ENCODE measurements around the gene RGP1. TPM values are rescaled to one million over a fixed set of nuclear protein-coding genes. Genes with fewer than 3 reads are reported as not detected.

The RGP1 gene
- total and polyA plus RNA-seq, 9 of the 15 experiments (the other 6 are each of a cell fraction or from before 2014, with no cell fraction given), result 0.42 to 13.8 (median 6.7) TPM

DNA sequence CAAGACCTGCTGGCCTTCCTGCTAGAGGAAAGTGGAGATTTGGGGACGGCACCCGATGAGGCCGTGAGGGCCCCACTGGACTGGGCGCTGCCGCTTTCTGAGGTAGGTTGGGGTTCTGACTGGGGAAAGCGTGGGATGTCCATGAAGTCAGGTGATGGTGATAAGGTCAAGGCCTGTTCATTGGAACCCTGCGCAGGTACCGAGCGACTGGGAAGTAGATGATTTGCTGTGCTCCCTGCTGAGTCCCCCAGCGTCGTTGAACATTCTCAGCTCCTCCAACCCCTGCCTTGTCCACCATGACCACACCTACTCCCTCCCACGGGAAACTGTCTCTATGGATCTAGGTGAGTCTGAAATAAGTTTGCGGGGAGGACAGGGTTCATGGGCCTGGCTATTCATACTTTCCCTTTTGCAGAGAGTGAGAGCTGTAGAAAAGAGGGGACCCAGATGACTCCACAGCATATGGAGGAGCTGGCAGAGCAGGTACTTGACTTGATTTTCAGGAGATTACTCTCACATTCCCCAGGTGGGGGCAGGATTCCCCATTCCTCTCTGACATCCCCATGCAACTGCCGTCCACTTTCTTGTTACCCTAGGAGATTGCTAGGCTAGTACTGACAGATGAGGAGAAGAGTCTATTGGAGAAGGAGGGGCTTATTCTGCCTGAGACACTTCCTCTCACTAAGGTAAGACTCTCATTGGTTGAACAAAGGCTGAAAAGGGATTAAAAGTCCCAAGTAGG, 16.1 kb upstream of the RGP1 start (continued):
- TF ChIP-seq, protein P1, sequence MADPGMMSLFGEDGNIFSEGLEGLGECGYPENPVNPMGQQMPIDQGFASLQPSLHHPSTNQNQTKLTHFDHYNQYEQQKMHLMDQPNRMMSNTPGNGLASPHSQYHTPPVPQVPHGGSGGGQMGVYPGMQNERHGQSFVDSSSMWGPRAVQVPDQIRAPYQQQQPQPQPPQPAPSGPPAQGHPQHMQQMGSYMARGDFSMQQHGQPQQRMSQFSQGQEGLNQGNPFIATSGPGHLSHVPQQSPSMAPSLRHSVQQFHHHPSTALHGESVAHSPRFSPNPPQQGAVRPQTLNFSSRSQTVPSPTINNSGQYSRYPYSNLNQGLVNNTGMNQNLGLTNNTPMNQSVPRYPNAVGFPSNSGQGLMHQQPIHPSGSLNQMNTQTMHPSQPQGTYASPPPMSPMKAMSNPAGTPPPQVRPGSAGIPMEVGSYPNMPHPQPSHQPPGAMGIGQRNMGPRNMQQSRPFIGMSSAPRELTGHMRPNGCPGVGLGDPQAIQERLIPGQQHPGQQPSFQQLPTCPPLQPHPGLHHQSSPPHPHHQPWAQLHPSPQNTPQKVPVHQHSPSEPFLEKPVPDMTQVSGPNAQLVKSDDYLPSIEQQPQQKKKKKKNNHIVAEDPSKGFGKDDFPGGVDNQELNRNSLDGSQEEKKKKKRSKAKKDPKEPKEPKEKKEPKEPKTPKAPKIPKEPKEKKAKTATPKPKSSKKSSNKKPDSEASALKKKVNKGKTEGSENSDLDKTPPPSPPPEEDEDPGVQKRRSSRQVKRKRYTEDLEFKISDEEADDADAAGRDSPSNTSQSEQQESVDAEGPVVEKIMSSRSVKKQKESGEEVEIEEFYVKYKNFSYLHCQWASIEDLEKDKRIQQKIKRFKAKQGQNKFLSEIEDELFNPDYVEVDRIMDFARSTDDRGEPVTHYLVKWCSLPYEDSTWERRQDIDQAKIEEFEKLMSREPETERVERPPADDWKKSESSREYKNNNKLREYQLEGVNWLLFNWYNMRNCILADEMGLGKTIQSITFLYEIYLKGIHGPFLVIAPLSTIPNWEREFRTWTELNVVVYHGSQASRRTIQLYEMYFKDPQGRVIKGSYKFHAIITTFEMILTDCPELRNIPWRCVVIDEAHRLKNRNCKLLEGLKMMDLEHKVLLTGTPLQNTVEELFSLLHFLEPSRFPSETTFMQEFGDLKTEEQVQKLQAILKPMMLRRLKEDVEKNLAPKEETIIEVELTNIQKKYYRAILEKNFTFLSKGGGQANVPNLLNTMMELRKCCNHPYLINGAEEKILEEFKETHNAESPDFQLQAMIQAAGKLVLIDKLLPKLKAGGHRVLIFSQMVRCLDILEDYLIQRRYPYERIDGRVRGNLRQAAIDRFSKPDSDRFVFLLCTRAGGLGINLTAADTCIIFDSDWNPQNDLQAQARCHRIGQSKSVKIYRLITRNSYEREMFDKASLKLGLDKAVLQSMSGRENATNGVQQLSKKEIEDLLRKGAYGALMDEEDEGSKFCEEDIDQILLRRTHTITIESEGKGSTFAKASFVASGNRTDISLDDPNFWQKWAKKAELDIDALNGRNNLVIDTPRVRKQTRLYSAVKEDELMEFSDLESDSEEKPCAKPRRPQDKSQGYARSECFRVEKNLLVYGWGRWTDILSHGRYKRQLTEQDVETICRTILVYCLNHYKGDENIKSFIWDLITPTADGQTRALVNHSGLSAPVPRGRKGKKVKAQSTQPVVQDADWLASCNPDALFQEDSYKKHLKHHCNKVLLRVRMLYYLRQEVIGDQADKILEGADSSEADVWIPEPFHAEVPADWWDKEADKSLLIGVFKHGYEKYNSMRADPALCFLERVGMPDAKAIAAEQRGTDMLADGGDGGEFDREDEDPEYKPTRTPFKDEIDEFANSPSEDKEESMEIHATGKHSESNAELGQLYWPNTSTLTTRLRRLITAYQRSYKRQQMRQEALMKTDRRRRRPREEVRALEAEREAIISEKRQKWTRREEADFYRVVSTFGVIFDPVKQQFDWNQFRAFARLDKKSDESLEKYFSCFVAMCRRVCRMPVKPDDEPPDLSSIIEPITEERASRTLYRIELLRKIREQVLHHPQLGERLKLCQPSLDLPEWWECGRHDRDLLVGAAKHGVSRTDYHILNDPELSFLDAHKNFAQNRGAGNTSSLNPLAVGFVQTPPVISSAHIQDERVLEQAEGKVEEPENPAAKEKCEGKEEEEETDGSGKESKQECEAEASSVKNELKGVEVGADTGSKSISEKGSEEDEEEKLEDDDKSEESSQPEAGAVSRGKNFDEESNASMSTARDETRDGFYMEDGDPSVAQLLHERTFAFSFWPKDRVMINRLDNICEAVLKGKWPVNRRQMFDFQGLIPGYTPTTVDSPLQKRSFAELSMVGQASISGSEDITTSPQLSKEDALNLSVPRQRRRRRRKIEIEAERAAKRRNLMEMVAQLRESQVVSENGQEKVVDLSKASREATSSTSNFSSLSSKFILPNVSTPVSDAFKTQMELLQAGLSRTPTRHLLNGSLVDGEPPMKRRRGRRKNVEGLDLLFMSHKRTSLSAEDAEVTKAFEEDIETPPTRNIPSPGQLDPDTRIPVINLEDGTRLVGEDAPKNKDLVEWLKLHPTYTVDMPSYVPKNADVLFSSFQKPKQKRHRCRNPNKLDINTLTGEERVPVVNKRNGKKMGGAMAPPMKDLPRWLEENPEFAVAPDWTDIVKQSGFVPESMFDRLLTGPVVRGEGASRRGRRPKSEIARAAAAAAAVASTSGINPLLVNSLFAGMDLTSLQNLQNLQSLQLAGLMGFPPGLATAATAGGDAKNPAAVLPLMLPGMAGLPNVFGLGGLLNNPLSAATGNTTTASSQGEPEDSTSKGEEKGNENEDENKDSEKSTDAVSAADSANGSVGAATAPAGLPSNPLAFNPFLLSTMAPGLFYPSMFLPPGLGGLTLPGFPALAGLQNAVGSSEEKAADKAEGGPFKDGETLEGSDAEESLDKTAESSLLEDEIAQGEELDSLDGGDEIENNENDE (IDR thresholded peaks at IDR 0.05; ENCODE audit: low read depth, low read length), result no peak
- TF ChIP-seq, protein P2, sequence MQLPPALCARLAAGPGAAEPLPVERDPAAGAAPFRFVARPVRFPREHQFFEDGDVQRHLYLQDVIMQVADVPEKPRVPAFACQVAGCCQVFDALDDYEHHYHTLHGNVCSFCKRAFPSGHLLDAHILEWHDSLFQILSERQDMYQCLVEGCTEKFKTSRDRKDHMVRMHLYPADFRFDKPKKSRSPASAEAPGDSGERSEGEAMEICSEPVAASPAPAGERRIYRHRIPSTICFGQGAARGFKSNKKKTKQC (CRISPR knock-in tag; IDR thresholded peaks at IDR 0.05), result no peak
- TF ChIP-seq SREBF1 (IDR thresholded peaks at IDR 0.05; ENCODE audit: borderline replicate concordance, low read depth, low read length), result no peak
- no peak for TF ChIP-seq ETS2 (tag; IDR thresholded peaks at IDR 0.05; ENCODE audit: borderline replicate concordance, poor library complexity, severe bottlenecking)
- no peak for TF ChIP-seq GATAD2A (IDR thresholded peaks at IDR 0.05)
- TF ChIP-seq KDM5B (IDR thresholded peaks at IDR 0.05; ENCODE audit: insufficient replicate concordance, low read depth, low read length), result peak; percentile 21
- TF ChIP-seq NRF1 (conservative IDR thresholded peaks at IDR 0.05 in 1 of 2, IDR thresholded peaks at IDR 0.05 in 1 of 2), result peak in 1 of 2 experiments; percentile 14; a peak in 2 of 4 replicates
- TF ChIP-seq, protein P3, sequence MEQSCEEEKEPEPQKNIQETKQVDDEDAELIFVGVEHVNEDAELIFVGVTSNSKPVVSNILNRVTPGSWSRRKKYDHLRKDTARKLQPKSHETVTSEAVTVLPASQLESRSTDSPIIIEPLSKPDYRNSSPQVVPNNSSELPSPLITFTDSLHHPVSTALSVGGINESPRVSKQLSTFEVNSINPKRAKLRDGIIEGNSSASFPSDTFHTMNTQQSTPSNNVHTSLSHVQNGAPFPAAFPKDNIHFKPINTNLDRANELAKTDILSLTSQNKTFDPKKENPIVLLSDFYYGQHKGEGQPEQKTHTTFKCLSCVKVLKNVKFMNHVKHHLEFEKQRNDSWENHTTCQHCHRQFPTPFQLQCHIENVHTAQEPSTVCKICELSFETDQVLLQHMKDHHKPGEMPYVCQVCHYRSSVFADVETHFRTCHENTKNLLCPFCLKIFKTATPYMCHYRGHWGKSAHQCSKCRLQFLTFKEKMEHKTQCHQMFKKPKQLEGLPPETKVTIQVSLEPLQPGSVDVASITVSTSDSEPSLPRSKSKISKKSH (CRISPR knock-in tag; IDR thresholded peaks at IDR 0.05), result no peak
- TF ChIP-seq, protein P4, sequence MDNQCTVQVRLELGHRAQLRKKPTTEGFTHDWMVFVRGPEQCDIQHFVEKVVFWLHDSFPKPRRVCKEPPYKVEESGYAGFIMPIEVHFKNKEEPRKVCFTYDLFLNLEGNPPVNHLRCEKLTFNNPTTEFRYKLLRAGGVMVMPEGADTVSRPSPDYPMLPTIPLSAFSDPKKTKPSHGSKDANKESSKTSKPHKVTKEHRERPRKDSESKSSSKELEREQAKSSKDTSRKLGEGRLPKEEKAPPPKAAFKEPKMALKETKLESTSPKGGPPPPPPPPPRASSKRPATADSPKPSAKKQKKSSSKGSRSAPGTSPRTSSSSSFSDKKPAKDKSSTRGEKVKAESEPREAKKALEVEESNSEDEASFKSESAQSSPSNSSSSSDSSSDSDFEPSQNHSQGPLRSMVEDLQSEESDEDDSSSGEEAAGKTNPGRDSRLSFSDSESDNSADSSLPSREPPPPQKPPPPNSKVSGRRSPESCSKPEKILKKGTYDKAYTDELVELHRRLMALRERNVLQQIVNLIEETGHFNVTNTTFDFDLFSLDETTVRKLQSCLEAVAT (IDR thresholded peaks at IDR 0.05), result no peak
- TF ChIP-seq, protein P5, sequence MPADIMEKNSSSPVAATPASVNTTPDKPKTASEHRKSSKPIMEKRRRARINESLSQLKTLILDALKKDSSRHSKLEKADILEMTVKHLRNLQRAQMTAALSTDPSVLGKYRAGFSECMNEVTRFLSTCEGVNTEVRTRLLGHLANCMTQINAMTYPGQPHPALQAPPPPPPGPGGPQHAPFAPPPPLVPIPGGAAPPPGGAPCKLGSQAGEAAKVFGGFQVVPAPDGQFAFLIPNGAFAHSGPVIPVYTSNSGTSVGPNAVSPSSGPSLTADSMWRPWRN (IDR thresholded peaks at IDR 0.05; ENCODE audit: low read depth), result no peak
